HUES48 (cell line): ENCODE results near the gene SLC30A7.
"Not testable (repeated sequence)": the region's sequence is repeated elsewhere in the genome, so short reads cannot be mapped to it uniquely, and the experiment has no call there.

Source experiments
- H3K27ac ChIP-seq: one replicate; pipeline ENCODE4 v1.7.0; 2013; ENCODE audit warnings: low read depth, low read length, inconsistent platforms
- H3K27me3 ChIP-seq: 2 replicates; pipeline ENCODE4 v1.6.1; 2013; ENCODE audit warnings: mild to moderate bottlenecking, low read length; ENCODE audit not compliant: control insufficient read depth, insufficient read depth
- H3K36me3 ChIP-seq: 2 replicates; pipeline ENCODE4 v1.6.1; 2013; ENCODE audit warnings: low read length; ENCODE audit not compliant: control insufficient read depth, insufficient read depth
- H3K4me1 ChIP-seq: 2 replicates; pipeline ENCODE4 v1.6.1; 2013; ENCODE audit warnings: mild to moderate bottlenecking, low read length; ENCODE audit not compliant: control insufficient read depth, insufficient read depth
- H3K4me3 ChIP-seq: 2 replicates; pipeline ENCODE4 v1.5.1; 2013; ENCODE audit warnings: mild to moderate bottlenecking, low read depth, low read length
- H3K9ac ChIP-seq: 2 replicates; pipeline ENCODE4 v1.6.1; 2013; ENCODE audit warnings: mild to moderate bottlenecking, low read depth, low read length, moderate library complexity
- H3K9me3 ChIP-seq: 2 replicates; pipeline ENCODE4 v1.6.1; 2013; ENCODE audit warnings: low read length; ENCODE audit not compliant: control insufficient read depth, insufficient read depth

SLC30A7 gene

DNA sequence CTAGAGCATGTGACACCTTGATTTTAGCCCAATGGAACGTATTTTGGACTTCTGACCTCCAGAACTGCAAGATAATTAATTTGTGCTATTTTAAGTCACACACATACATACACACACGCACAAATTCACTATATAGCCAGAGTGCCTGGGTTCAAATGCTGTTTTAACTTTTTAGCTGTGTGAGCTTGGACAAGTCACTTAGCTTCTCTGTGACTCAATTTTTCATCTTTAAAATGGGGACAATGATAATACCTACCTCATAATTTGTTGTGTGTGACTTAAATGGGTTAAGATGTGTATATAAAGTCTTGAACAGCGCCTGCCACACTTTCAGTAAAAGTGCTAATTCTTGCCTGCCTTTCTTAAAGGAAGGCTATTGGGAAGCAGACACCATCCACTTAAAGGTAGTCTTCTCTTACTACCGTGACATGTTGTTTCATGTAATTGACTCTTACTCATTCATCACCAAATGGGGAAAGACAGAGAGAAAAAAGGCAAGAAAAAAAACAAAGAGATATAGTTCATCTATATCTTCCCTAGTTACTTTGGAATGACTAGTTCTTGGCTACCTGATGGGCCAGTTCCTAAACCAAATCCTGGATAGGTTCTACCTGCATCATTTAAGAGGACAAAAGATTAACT lies 56.3 kb downstream of the SLC30A7 start:
- Histone ChIP-seq H3K9me3 (no peaks in the 10 kb centered on the region; the same call in 1 of the 2 replicates), H3K27me3 (no peaks in the 10 kb centered on the region), H3K36me3 (peaks cover 7% of the 10 kb centered on the region; the same call in 1 of the 2 replicates), H3K4me1 (peaks cover 56% of the 10 kb centered on the region), H3K9ac (no peak overlapping the region), H3K4me3 (no peak overlapping the region), H3K27ac (no peak overlapping the region)

DNA sequence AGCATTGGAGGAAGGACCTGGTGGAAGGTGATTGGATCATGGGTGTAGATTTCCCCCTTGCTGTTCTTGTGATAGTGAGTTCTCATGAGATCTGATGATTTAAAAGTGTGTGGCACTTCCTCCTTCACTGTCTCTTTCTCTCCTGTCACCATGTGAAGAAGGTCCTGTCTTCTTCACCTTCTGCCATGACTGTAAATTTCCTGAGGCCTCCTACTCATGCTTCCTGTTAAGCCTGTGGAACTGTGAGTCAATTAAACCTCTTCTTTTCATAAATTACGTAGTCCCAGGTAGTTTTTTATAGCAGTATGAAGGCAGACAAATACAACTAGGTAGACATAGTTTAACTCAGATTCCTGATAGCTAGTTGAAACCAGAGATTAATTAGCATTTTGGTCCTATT lies 57.1 kb downstream of the SLC30A7 start:
- H3K36me3 ChIP-seq, H3K27me3 ChIP-seq, H3K9ac ChIP-seq, H3K4me3 ChIP-seq, H3K9me3 ChIP-seq: not testable (repeated sequence)
- peaks cover 56% of the 10 kb centered on the region for H3K4me1 ChIP-seq
- H3K27ac ChIP-seq = peak overlapping the region; percentile 38

DNA sequence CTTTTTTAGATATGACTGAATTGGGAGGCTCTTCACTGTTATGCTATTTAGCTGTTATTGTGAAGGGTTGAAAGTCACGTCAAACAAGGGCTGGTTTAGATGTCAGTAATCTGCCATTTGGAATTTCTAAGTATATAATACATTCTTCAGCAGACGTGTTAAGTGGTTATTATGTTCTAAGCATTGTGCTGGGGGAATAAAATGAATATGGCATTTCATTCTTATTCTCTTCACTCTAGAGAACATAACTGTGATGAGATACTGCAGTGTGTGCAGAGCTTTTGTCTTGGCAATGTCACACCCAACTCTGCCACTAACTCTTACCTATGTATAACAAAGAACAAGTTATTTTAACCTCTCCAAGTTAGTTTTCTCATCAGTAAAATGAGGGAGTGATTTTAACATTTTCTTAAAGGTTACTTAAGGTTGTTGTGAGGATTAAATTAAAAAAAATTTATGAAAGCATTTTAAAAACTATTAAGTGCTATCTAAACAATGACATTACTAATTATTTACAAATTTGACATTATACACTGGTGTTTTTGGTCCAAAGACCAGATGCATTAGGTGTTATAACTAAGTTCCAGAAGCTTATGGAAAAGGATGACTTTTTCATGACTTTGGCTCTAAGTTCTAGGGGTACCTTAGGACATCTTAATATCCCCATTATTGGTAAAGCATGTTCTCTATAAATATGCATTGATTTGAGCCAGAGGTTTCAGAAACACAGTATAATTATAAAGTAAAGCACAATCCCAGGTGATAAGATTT lies 58.3 kb downstream of the SLC30A7 start:
- Histone ChIP-seq H3K27me3 (no peaks in the 10 kb centered on the region), H3K9me3 (no peaks in the 10 kb centered on the region), H3K9ac (no peak overlapping the region), H3K27ac (no peak overlapping the region), H3K36me3 (peaks cover 7% of the 10 kb centered on the region; the same call in 1 of the 2 replicates), H3K4me3 (no peak overlapping the region), H3K4me1 (peaks cover 50% of the 10 kb centered on the region)

DNA sequence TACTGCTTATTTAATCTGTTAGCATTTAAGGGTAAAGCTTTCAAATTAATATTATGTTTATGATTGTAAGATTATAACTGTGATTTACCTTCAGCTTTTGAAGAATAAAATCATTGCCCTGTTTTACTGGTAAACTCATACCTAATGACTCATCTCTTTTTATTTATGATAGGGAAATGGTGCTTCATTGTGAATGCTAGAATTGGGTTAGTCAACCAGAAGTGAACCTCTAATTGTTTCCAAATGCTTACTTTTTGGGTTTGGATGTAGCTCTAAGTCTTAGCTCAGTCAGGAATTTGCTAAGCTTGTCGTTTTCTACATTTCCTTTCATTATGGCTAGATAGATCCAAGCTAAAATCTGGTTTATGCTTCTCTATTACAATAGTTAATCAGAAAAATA lies 59.4 kb downstream of the SLC30A7 start:
- no peak overlapping the region for H3K27ac ChIP-seq
- peaks cover 39% of the 10 kb centered on the region for H3K4me1 ChIP-seq
- H3K36me3 ChIP-seq = peaks cover 7% of the 10 kb centered on the region; the same call in 1 of the 2 replicates
- H3K9me3 ChIP-seq = no peaks in the 10 kb centered on the region
- H3K9ac ChIP-seq = no peak overlapping the region
- no peak overlapping the region for H3K4me3 ChIP-seq
- H3K27me3 ChIP-seq = no peaks in the 10 kb centered on the region

DNA sequence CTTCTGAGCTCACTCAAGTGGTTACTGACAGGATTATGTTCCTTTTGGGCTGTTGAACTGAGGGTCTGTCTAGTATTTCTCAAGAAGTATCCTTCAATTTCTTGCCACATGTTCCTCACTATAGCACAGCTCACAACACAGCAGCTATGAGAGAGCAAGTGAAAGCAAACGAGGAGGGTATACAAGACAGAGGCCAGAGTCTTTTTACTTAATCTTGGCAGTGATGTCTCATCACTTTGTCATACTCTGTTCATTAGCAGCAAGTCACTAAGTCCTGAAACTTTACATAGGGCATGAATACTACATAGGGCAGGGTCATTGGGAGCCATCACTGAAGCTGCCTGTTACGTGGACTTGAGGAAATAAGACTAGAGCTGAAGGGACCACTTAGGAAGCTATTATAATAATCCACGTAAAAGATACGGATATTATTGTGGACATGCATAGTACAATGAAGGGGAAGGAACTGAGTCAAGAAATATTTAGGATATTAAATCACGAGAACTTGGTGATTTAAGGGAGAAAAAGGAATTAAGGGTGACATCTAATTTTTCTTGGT lies 63.7 kb downstream of the SLC30A7 start:
- Histone ChIP-seq H3K36me3 (peaks cover 15% of the 10 kb centered on the region; the same call in 1 of the 2 replicates), H3K4me1 (peaks cover 6% of the 10 kb centered on the region; the same call in 1 of the 2 replicates), H3K4me3 (no peak overlapping the region), H3K9me3 (no peaks in the 10 kb centered on the region), H3K27ac (no peak overlapping the region), H3K27me3 (no peaks in the 10 kb centered on the region), H3K9ac (no peak overlapping the region)

DNA sequence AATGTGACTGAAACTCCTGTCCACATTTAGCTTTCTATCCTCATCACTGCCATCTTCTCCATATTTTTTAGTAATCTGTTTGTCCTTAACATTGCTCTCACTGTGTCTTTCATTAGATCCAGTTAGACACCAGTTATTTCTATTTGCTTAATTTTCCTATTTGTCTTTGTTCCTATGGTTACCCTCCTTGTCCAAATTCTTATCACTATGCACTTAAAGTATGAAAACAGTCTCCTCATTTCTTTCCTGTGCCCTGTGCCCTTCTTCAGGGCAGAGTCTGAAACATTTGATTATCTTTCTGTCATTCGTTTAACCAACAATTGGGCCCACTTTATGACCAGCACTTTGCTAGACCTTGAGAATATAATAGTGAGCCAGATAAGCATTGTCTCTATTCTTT lies 64.2 kb downstream of the SLC30A7 start:
- no peak overlapping the region for H3K9ac ChIP-seq
- H3K4me3 ChIP-seq = no peak overlapping the region
- peaks cover 5% of the 10 kb centered on the region; the same call in 1 of the 2 replicates for H3K4me1 ChIP-seq
- no peaks in the 10 kb centered on the region for H3K9me3 ChIP-seq
- H3K36me3 ChIP-seq = peaks cover 20% of the 10 kb centered on the region
- no peaks in the 10 kb centered on the region for H3K27me3 ChIP-seq
- no peak overlapping the region for H3K27ac ChIP-seq

DNA sequence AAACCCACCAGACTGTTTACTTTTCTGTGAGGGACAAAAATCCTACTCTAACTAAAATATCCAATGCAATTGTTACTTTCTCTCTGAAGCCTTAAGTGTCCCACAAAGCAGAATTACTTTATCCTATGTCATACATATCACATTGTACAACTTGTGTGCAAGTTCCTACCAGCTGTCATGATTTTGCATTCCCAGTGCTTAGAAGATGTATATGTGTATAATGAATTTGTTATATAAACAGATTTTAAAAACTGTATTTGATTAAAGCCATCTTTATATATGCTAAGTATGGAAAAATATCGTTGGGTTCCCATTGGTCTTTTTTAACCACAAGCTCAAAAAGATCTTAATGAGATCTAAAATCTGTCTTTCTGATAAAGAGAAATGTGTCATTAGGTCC lies 72.7 kb downstream of the SLC30A7 start:
- H3K36me3 ChIP-seq = peaks cover 40% of the 10 kb centered on the region
- H3K9ac ChIP-seq = no peak overlapping the region
- peaks cover 17% of the 10 kb centered on the region for H3K4me1 ChIP-seq
- H3K27me3 ChIP-seq = no peaks in the 10 kb centered on the region
- H3K27ac ChIP-seq = no peak overlapping the region
- H3K4me3 ChIP-seq = no peak overlapping the region
- no peaks in the 10 kb centered on the region for H3K9me3 ChIP-seq

DNA sequence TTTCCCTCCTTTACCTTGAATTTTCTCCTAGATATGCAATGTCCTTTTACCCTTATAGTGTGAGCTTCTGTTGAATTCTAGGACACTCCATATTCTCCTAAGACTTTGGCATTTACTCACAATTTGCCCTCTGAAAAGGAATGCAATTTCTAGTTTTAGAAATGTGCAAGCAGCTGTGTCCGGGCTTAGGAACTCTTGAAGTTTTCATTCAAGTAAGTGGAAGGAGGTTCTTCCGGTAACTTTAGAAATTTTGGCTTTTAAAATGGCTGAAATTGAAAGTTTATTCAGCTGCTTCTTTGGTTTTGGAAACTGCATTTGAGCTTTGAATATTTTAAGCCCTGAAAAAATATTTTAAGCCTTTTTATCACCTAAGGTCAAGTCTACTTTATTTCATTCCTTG lies 73.4 kb downstream of the SLC30A7 start:
- no peaks in the 10 kb centered on the region for H3K9me3 ChIP-seq
- H3K4me3 ChIP-seq = no peak overlapping the region

DNA sequence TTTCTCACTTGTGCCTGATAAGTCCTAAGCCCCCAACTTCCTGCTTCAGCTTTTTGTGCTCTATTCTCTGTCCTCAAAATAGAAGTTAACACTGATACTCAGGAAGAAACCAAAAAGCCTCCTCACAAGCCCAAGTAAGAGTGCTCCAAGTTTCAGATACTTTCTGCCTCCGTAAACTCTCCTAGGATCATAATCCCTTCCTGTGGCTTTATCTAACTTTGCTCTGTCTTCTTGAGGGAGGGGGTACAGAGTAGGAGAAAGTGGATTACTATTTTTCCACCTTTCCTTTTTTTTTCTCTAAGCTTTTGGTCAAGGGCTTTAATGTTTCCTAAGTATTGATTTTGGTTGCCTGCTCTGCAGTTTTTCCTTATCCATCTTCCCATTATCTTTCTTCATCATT lies 75.1 kb downstream of the SLC30A7 start:
- H3K9me3 ChIP-seq = no peaks in the 10 kb centered on the region
- no peak overlapping the region for H3K9ac ChIP-seq
- H3K4me3 ChIP-seq = no peak overlapping the region

More for the DNA sequence above, 73.4 kb downstream of the SLC30A7 start:
- no peak overlapping the region for H3K27ac ChIP-seq
- H3K36me3 ChIP-seq = peaks cover 35% of the 10 kb centered on the region
- no peaks in the 10 kb centered on the region for H3K27me3 ChIP-seq
- H3K9ac ChIP-seq = no peak overlapping the region
- H3K4me1 ChIP-seq = peaks cover 17% of the 10 kb centered on the region

DNA sequence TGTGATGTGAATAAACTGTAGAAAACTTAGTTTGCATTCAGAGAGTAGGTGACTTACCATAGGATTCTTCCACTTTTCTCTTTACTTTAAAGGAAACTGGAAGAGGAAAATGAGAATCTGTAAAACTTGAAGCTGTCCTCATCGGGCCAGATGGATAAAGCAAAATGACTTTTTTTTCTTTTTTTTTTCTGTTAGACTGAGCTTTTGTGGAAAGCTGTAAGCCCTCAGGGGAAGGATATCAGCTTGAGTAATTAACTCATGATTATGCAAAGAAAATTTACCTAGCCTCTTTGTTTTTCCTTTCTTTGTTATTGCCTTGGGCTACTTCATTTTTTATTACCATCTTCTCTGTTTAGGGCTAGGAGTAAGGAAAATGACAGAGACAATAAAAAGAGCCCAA lies 76.3 kb downstream of the SLC30A7 start:
- Histone ChIP-seq H3K4me1 (peaks cover 23% of the 10 kb centered on the region), H3K36me3 (peaks cover 21% of the 10 kb centered on the region), H3K9ac (no peak overlapping the region), H3K9me3 (no peaks in the 10 kb centered on the region), H3K4me3 (no peak overlapping the region), H3K27me3 (no peaks in the 10 kb centered on the region), H3K27ac (no peak overlapping the region)

More for the DNA sequence above, 75.1 kb downstream of the SLC30A7 start:
- Histone ChIP-seq H3K27me3 (no peaks in the 10 kb centered on the region), H3K36me3 (peaks cover 28% of the 10 kb centered on the region), H3K27ac (no peak overlapping the region), H3K4me1 (peaks cover 23% of the 10 kb centered on the region)

DNA sequence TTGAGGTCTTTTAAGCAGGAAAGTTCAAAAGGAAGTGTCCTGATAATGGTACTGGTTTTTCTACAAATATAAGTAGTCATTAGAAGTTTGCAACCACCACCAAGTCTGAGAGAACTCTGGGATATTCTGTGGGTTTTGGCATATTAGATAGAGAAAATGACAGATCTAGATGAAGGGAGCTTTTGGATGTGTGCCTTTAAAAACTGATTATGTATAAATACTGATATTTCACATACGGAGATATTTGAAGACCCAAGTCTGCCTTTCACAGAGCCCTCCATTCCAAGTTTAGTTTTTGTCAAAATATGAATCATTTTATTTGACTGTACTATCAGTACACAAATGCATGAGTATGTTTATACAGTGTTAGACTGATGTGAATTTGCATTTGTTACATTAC lies 81.0 kb downstream of the SLC30A7 start:
- Histone ChIP-seq H3K36me3 (peaks cover 29% of the 10 kb centered on the region), H3K4me1 (peaks cover 11% of the 10 kb centered on the region), H3K9me3 (no peaks in the 10 kb centered on the region), H3K9ac (no peak overlapping the region), H3K27ac (no peak overlapping the region), H3K4me3 (no peak overlapping the region), H3K27me3 (no peaks in the 10 kb centered on the region)
